ENCODE data around the gene CIAO2B.

DNA sequence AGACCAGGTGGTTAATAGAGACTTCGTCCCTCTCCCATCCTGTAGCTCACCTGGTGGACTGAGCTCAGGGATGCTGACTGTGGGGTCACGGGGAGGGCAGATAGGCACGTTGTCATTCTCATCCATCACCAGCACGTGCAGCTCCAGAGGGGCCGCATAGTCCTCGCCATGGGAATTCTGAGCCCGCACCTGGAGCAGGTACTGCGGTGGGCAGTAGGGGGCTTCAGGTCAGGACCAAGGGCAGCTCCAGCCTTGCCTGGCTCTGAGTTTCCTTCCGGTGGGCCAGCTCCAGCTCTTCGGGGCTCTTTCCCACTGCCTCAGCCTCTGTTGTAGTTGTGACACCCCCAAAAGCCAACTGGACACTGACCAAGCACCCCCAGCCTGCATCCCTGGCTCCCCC lies 21.1 kb downstream of the CIAO2B start:
- TF ChIP-seq, protein P1, sequence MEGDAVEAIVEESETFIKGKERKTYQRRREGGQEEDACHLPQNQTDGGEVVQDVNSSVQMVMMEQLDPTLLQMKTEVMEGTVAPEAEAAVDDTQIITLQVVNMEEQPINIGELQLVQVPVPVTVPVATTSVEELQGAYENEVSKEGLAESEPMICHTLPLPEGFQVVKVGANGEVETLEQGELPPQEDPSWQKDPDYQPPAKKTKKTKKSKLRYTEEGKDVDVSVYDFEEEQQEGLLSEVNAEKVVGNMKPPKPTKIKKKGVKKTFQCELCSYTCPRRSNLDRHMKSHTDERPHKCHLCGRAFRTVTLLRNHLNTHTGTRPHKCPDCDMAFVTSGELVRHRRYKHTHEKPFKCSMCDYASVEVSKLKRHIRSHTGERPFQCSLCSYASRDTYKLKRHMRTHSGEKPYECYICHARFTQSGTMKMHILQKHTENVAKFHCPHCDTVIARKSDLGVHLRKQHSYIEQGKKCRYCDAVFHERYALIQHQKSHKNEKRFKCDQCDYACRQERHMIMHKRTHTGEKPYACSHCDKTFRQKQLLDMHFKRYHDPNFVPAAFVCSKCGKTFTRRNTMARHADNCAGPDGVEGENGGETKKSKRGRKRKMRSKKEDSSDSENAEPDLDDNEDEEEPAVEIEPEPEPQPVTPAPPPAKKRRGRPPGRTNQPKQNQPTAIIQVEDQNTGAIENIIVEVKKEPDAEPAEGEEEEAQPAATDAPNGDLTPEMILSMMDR (IDR thresholded peaks at IDR 0.05): no peak
- TF ChIP-seq EZH2 (IDR thresholded peaks at IDR 0.05): no peak
